Neutrophil (primary cell): ENCODE results near the gene TLR6.
A peak's percentile ranks its signal among the peaks of the same experiment; 100 is the strongest.

Source experiments
- H3K27ac ChIP-seq: fragments of 200-600 bp; sonication (generic); 2 replicates; pipeline ENCODE4 v1.5.1; 2016; ENCODE audit warnings: mild to moderate bottlenecking, moderate library complexity
- H3K27me3 ChIP-seq: fragments of 200-600 bp; sonication (generic); 2 replicates; pipeline ENCODE4 v1.6.0; 2016; ENCODE audit warnings: mild to moderate bottlenecking
- H3K36me3 ChIP-seq: fragments of 200-600 bp; sonication (generic); 2 replicates; pipeline ENCODE4 v1.5.1; 2017
- H3K4me1 ChIP-seq, 2 experiments: fragments of 200-600 bp in 1 of 2; sonication (generic) in 1 of 2; 1 replicate in 1 of 2; 2 replicates in 1 of 2; pipeline versions ENCODE4 v1.5.1 to v1.6.1; 2013 to 2016; ENCODE audit warnings: low read depth in 1 of 2, low read length in 1 of 2, mild to moderate bottlenecking in 1 of 2, moderate library complexity in 1 of 2; ENCODE audit not compliant: control insufficient read depth in 1 of 2, insufficient read depth in 1 of 2
- H3K4me3 ChIP-seq, 2 experiments: fragments of 200-600 bp in 1 of 2; sonication (generic) in 1 of 2; 1 replicate in 1 of 2; 2 replicates in 1 of 2; pipeline ENCODE4 v1.5.1; 2013 to 2016; ENCODE audit warnings: low read depth in 1 of 2, low read length in 1 of 2, mild to moderate bottlenecking in 1 of 2, moderate library complexity in 1 of 2
- H3K9me3 ChIP-seq: fragments of 200-600 bp; sonication (generic); 2 replicates; pipeline ENCODE4 v1.5.1; 2016
- TF ChIP-seq, protein P1 (sequence below): fragments of 200-600 bp; sonication (generic); IDR thresholded peaks from 2 replicates; pipeline ENCODE4 v1.5.1; 2016; ENCODE audit warnings: antibody characterized with exemption

TLR6 gene

GRCh38 chr4:38785041-38785790, 71.4 kb downstream of the TLR6 start:
- H3K4me3 ChIP-seq, result peak overlapping the region; percentile 35
- peaks cover 68 to 85% of the 10 kb centered on the region in 2 experiments for H3K4me1 ChIP-seq
- H3K27ac ChIP-seq, result peak overlapping the region; percentile 91
- no peaks in the 10 kb centered on the region for H3K36me3 ChIP-seq
- no peaks in the 10 kb centered on the region for H3K27me3 ChIP-seq
- H3K9me3 ChIP-seq, result no peaks in the 10 kb centered on the region
- TF ChIP-seq, protein P1, sequence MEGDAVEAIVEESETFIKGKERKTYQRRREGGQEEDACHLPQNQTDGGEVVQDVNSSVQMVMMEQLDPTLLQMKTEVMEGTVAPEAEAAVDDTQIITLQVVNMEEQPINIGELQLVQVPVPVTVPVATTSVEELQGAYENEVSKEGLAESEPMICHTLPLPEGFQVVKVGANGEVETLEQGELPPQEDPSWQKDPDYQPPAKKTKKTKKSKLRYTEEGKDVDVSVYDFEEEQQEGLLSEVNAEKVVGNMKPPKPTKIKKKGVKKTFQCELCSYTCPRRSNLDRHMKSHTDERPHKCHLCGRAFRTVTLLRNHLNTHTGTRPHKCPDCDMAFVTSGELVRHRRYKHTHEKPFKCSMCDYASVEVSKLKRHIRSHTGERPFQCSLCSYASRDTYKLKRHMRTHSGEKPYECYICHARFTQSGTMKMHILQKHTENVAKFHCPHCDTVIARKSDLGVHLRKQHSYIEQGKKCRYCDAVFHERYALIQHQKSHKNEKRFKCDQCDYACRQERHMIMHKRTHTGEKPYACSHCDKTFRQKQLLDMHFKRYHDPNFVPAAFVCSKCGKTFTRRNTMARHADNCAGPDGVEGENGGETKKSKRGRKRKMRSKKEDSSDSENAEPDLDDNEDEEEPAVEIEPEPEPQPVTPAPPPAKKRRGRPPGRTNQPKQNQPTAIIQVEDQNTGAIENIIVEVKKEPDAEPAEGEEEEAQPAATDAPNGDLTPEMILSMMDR, result no peak

- H3K9me3 ChIP-seq, result no peaks in the 10 kb centered on the region
- peaks cover 57 to 75% of the 10 kb centered on the region in 2 experiments for H3K4me1 ChIP-seq
- no peak overlapping the region for H3K4me3 ChIP-seq
- TF ChIP-seq, protein P1, result no peak
- no peaks in the 10 kb centered on the region for H3K27me3 ChIP-seq
- H3K36me3 ChIP-seq, result no peaks in the 10 kb centered on the region
- peak overlapping the region; percentile 91 for H3K27ac ChIP-seq
These were observed 72.5 kb downstream of the TLR6 start for GRCh38 chr4:38784141-38784540.

- TF ChIP-seq, protein P1, result no peak
These were observed 73.5 kb downstream of the TLR6 start for GRCh38 chr4:38783109-38783460.

GRCh38 chr4:38782452-38783108, 74.0 kb downstream of the TLR6 start, which contains the start of gene TLR10:
Gene TLR10, minus strand, starts transcription at chr4:38782990. Its CDS starts 7,400 bp downstream, at chr4:38775590.
- Histone ChIP-seq H3K4me3 (peak within 1 kb of the TSS in 1 of 2 experiments; percentile 24), H3K27ac (peak within 1 kb of the TSS; percentile 91), H3K9me3 (no peaks in the 10 kb centered on the region), H3K27me3 (no peaks in the 10 kb centered on the region), H3K4me1 (peaks cover 44 to 59% of the 10 kb centered on the region in 2 experiments), H3K36me3 (no peaks in the 10 kb centered on the region)
- TF ChIP-seq, protein P1, result peak; percentile 72

More at GRCh38 chr4:38783109-38783460, 73.5 kb downstream of the TLR6 start:
- H3K4me1 ChIP-seq, result peaks cover 47 to 64% of the 10 kb centered on the region in 2 experiments
- H3K4me3 ChIP-seq, result no peak overlapping the region
- no peaks in the 10 kb centered on the region for H3K27me3 ChIP-seq
- H3K9me3 ChIP-seq, result no peaks in the 10 kb centered on the region
- peak overlapping the region; percentile 91 for H3K27ac ChIP-seq
- no peaks in the 10 kb centered on the region for H3K36me3 ChIP-seq

GRCh38 chr4:38781854-38782261, 74.8 kb downstream of the TLR6 start:
- Histone ChIP-seq H3K9me3 (no peaks in the 10 kb centered on the region), H3K27me3 (no peaks in the 10 kb centered on the region), H3K27ac (no peak overlapping the region), H3K4me3 (no peak overlapping the region), H3K4me1 (peaks cover 42 to 52% of the 10 kb centered on the region in 2 experiments), H3K36me3 (no peaks in the 10 kb centered on the region)
- TF ChIP-seq, protein P1, result no peak
